ENCODE measurements around the gene TBX2. TPM values are rescaled to one million over a fixed set of nuclear protein-coding genes. Genes with fewer than 3 reads are reported as not detected.

TBX2 gene
- total and polyA plus RNA-seq, 2 of the 13 experiments (the other 11 are each of a cell fraction or from before 2014, with no cell fraction given): 2.8 to 15.3 TPM

GRCh38 chr17:61412143-61412859 is 12.7 kb downstream of the TBX2 start (continued):
- TF ChIP-seq TRAFD1 (CRISPR knock-in tag; IDR thresholded peaks at IDR 0.05; ENCODE audit: borderline replicate concordance): no peak
- peak; percentile 85 for TF ChIP-seq ZSCAN20 (CRISPR knock-in tag; IDR thresholded peaks at IDR 0.05; ENCODE audit: borderline replicate concordance)
- TF ChIP-seq ZNF619 (CRISPR knock-in tag; IDR thresholded peaks at IDR 0.05): no peak; the same call in none of the 2 replicates
- no peak for TF ChIP-seq ZNF335 (CRISPR knock-in tag; IDR thresholded peaks at IDR 0.05)
- TF ChIP-seq, protein P1, sequence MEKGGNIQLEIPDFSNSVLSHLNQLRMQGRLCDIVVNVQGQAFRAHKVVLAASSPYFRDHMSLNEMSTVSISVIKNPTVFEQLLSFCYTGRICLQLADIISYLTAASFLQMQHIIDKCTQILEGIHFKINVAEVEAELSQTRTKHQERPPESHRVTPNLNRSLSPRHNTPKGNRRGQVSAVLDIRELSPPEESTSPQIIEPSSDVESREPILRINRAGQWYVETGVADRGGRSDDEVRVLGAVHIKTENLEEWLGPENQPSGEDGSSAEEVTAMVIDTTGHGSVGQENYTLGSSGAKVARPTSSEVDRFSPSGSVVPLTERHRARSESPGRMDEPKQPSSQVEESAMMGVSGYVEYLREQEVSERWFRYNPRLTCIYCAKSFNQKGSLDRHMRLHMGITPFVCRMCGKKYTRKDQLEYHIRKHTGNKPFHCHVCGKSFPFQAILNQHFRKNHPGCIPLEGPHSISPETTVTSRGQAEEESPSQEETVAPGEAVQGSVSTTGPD (CRISPR knock-in tag; IDR thresholded peaks at IDR 0.05): no peak
- TF ChIP-seq NFAT5 (CRISPR knock-in tag; IDR thresholded peaks at IDR 0.05): peak; percentile 20; the same call in 1 of the 2 replicates
- TF ChIP-seq SALL1 (CRISPR knock-in tag; IDR thresholded peaks at IDR 0.05): peak; percentile 87
- TF ChIP-seq HDAC6 (IDR thresholded peaks at IDR 0.05; ENCODE audit: low read depth, low read length): no peak
- TF ChIP-seq ZNF317 (CRISPR knock-in tag; IDR thresholded peaks at IDR 0.05): peak; percentile 91
- no peak; the same call in 1 of the 2 replicates for TF ChIP-seq WIZ (CRISPR knock-in tag; IDR thresholded peaks at IDR 0.05)
- TF ChIP-seq RFXAP (CRISPR knock-in tag; IDR thresholded peaks at IDR 0.05; ENCODE audit: borderline replicate concordance): peak; percentile 86
- TF ChIP-seq ZZZ3 (CRISPR knock-in tag; IDR thresholded peaks at IDR 0.05; ENCODE audit: borderline replicate concordance): no peak
- TF ChIP-seq PAWR (CRISPR knock-in tag; IDR thresholded peaks at IDR 0.05; ENCODE audit: borderline replicate concordance): peak; percentile 68; the same call in 1 of the 2 replicates
- no peak for TF ChIP-seq ZNF770 (CRISPR knock-in tag; IDR thresholded peaks at IDR 0.05)
- peak; percentile 86; the same call in 1 of the 2 replicates for TF ChIP-seq KLF13 (CRISPR knock-in tag; IDR thresholded peaks at IDR 0.05)
- peak; percentile 78; the same call in 1 of the 2 replicates for TF ChIP-seq AHR (CRISPR knock-in tag; IDR thresholded peaks at IDR 0.05)
- no peak for TF ChIP-seq MZF1 (CRISPR knock-in tag; IDR thresholded peaks at IDR 0.05; ENCODE audit: borderline replicate concordance)
- TF ChIP-seq PCBP1 (IDR thresholded peaks at IDR 0.05; ENCODE audit: borderline replicate concordance, low read depth, low read length): no peak; the same call in 1 of the 2 replicates
- peak; percentile 76 for TF ChIP-seq ARNT2 (CRISPR knock-in tag; IDR thresholded peaks at IDR 0.05; ENCODE audit: low read depth)
